Left ventricle myocardium superior (tissue), 1 donor: ENCODE data around the gene SEMA3F. TPM values are rescaled to one million over a fixed set of nuclear protein-coding genes. Genes with fewer than 3 reads are reported as not detected.
A peak's percentile ranks its signal among the peaks of the same experiment; 100 is the strongest.

Experiments used
- ATAC-seq: fragments of 200-7000 bp; cut with Tn5 transposase; one replicate; pipeline ENCODE4 v1.9.1; 2020; ENCODE audit warnings: mild to moderate bottlenecking, moderate library complexity
- DNase-seq: peaks from one replicate; pipeline ENCODE4 v3.0.0-alpha.2; 2020
- intact Hi-C: fragments of 100-400 bp; cut with micrococcal nuclease; formaldehyde crosslinking; loops from one replicate; pipeline ENCODE4 v1.11.0; 2022
- total RNA-seq: library from RNA; stranded (reverse); fragmentation: NEBNext Ultra II Directional; extraction: Animal tissue kit (Norgen Biotek cat#: 25700); gene quantifications from one replicate; pipeline ENCODE4 v1.2.1, GENCODE V29; 2021
- donor health status: DM: no; HTN: yes; CAD: no; lungs with severe emphysema.

SEMA3F gene
- total RNA-seq, 1 donor from 2014 or later = 11.4 TPM

GRCh38 chr3:50183755-50184154 is 28.6 kb downstream of the SEMA3F start:
- DNase-seq (no peak), ATAC-seq (no peak)
- intact Hi-C loops = no loop called here

DNA sequence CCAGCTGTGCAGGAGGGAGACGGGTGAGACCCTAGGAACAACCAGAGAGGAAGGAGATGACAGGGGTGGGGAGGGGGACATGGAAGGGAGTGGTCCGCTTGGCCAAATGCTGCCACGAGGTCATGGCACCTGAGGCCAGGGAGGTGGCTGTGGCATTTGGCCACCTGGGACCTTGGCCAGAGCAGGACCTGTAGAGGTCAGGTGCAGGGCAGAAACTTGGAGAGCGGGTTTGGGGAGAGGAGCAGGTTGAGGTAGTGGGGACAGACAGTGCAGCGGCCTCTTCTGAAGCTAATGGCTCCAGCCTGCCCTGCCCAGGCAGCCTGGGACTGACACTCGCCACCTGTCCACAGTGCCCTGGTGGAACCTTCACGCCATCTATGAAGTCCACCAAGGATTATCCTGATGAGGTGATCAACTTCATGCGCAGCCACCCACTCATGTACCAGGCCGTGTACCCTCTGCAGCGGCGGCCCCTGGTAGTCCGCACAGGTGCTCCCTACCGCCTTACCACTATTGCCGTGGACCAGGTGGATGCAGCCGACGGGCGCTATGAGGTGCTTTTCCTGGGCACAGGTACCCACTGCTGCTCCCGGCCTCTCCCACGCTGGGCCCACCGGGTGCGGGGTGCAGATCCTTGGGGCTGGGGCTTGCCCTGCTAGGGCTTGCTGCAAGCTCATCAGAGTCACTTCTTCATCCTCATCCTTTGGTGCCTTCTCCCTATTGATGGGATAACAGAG is 29.3 kb downstream of the SEMA3F start:
- ATAC-seq = no peak
- no peak for DNase-seq

GRCh38 chr3:50185230-50185629 is 30.1 kb downstream of the SEMA3F start:
- intact Hi-C loops = loop anchor here (5.0 kb wide), 1 partner anchor 63 kb away; no protein-coding TSS in a partner anchor
- DNase-seq = no peak
- no peak for ATAC-seq

More for the DNA sequence above, 29.3 kb downstream of the SEMA3F start:
- intact Hi-C loops = no loop called here

- intact Hi-C loops = loop anchor here (5.0 kb wide), 1 partner anchor 64 kb away; no protein-coding TSS in a partner anchor
- DNase-seq = no peak
- ATAC-seq = no peak
These were observed 31.0 kb downstream of the SEMA3F start for GRCh38 chr3:50186096-50186495.

DNA sequence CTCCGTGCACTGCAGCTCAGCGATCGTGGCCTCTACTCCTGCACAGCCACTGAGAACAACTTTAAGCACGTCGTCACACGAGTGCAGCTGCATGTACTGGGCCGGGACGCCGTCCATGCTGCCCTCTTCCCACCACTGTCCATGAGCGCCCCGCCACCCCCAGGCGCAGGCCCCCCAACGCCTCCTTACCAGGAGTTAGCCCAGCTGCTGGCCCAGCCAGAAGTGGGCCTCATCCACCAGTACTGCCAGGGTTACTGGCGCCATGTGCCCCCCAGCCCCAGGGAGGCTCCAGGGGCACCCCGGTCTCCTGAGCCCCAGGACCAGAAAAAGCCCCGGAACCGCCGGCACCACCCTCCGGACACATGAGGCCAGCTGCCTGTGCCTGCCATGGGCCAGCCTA is 32.6 kb downstream of the SEMA3F start:
- intact Hi-C loops = loop anchor here (5.0 kb wide), 1 partner anchor 65 kb away; no protein-coding TSS in a partner anchor
- no peak for ATAC-seq
- no peak for DNase-seq

- DNase-seq = peak; percentile 78
These were observed 34.1 kb downstream of the SEMA3F start for GRCh38 chr3:50189274-50189673.

DNA sequence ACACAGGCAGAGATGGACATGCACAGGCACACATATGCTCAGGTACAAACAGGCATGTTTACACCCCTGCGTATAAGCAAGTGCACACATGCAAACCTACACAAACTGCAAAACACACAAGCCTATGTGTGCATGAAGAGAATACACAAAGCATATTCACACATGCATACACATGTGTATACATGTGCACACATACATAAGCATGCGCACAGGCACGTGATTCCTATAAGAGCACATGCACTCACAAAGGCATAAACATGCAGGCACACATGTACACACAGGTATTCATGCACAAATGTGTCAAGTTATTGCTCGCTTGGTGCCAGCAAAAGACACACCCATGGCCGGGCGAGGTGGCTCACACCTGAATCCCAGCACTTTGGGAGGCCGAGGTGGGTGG is 34.9 kb downstream of the SEMA3F start:
- intact Hi-C loops = loop anchor here (5.0 kb wide), 2 partner anchors 37 to 68 kb away; no protein-coding TSS in a partner anchor
- no peak for ATAC-seq
- DNase-seq = no peak

More at GRCh38 chr3:50189274-50189673, 34.1 kb downstream of the SEMA3F start:
- ATAC-seq = peak; percentile 81
- intact Hi-C loops = loop anchor here (5.0 kb wide), 1 partner anchor 67 kb away; no protein-coding TSS in a partner anchor

DNA sequence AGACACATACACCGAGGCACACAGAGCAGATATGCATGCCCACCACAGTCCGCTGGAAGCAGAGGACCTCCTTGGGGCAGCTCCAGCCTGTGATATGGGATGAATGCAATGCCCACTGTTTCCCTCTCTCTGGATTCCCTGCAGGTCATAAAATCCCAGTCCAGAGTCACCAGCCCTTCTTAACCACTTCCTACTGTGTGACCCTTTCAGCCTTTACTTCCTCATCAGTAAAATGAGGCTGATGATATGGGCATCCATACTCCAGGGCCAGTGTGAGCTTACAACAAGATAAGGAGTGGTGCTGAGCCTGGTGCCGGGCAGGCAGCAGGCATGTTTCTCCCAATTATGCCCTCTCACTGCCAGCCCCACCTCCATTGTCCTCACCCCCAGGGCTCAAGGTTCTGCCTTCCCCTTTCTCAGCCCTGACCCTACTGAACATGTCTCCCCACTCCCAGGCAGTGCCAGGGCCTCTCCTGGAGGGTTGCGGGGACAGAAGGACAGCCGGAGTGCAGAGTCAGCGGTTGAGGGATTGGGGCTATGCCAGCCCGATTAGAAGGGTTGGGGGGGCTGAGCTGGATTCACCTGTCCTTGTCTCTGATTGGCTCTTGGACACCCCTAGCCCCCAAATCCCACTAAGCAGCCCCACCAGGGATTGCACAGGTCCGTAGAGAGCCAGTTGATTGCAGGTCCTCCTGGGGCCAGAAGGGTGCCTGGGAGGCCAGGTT is 36.0 kb downstream of the SEMA3F start, which contains the start of gene GNAT1:
TSS of gene GNAT1 (plus strand) at position 675 of the 725 bp plus-strand sequence. CDS start 116 bp downstream, outside the sequence.
- intact Hi-C loops = loop anchor here (5.0 kb wide), 1 partner anchor 36 kb away; no protein-coding TSS in a partner anchor
- ATAC-seq (no peak), DNase-seq (no peak)

DNA sequence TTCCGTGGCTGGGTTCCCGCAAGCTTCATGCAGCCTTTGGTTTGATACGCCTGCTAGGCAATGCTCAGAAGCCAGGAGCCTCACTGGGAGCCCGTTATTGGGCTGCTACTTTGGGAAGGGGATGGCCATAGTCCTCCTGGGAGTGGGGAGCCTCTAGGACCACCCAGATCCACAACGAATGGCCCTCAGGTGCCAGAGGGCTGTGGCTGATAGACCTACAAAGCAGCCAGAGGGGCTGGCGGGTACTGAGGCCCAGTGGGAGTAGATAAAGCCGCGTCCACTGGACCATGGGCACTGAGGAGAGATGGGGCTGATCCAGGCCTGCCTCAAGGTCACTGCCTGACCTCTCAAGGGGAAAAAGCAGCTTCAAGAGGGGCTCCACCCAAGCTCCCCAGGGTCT is 37.0 kb downstream of the SEMA3F start:
- intact Hi-C loops = loop anchor here (5.0 kb wide), 1 partner anchor 35 kb away; no protein-coding TSS in a partner anchor
- DNase-seq (no peak), ATAC-seq (no peak)

DNA sequence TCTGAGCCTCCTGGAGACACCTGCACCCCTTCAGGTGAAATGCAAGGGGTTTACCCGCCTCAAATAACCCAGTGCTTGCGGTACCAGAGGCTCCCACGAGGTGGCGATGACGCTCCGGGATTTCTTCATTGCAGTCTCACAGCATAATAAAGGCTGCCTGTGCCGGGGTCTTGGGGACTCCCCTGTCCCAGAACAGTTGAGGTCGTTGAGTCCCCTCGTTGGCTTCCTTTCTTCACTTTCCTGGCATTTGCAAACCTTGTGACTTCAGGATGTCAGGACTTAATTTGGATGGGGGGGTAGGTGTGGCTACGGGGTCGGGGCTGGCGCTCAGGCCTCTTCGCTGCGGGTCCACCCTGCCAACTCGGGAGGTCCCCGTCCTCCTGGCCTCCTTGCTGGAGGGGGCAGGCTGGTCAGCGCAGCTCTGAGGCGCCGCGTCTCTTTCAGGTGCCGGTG is 37.6 kb downstream of the SEMA3F start:
- intact Hi-C loops = loop anchor here (5.0 kb wide), 1 partner anchor 35 kb away; no protein-coding TSS in a partner anchor
- peak; percentile 78 for DNase-seq
- ATAC-seq = peak; percentile 41

- no peak for DNase-seq
- intact Hi-C loops = loop anchor here (5.0 kb wide), 1 partner anchor 34 kb away; no protein-coding TSS in a partner anchor
- no peak for ATAC-seq
These were observed 38.2 kb downstream of the SEMA3F start for GRCh38 chr3:50193286-50193685.

- no peak for DNase-seq
- ATAC-seq = no peak
- intact Hi-C loops = loop anchor here (5.0 kb wide), 1 partner anchor 34 kb away; no protein-coding TSS in a partner anchor
These were observed 38.6 kb downstream of the SEMA3F start for GRCh38 chr3:50193746-50194127.

DNA sequence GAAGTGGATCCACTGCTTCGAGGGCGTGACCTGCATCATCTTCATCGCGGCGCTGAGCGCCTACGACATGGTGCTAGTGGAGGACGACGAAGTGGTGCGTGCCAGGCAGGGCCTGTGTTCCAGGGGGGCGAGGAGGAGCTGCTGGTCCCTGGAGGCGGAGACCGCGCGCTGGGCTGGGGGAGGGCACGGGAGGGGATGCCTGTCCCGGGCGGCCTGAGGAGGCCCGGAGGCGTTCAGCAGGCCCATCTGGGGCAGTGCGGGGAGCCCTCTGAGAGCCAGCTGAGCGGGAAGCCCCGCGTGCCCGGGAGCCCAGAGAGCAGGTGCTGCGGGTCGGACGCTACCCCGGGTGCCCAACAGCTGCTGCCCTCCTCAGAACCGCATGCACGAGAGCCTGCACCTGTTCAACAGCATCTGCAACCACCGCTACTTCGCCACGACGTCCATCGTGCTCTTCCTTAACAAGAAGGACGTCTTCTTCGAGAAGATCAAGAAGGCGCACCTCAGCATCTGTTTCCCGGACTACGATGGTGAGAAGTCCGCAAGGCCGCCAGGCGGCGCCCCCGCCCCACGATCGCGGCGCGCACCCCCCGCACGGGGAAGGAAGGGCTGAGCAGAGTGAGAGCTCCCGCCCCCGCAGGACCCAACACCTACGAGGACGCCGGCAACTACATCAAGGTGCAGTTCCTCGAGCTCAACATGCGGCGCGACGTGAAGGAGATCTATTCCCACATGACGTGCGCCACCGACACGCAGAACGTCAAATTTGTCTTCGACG is 39.2 kb downstream of the SEMA3F start:
- intact Hi-C loops = loop anchor here (5.0 kb wide), 1 partner anchor 33 kb away; no protein-coding TSS in a partner anchor
- DNase-seq (peak; percentile 81), ATAC-seq (peak; percentile 82)

DNA sequence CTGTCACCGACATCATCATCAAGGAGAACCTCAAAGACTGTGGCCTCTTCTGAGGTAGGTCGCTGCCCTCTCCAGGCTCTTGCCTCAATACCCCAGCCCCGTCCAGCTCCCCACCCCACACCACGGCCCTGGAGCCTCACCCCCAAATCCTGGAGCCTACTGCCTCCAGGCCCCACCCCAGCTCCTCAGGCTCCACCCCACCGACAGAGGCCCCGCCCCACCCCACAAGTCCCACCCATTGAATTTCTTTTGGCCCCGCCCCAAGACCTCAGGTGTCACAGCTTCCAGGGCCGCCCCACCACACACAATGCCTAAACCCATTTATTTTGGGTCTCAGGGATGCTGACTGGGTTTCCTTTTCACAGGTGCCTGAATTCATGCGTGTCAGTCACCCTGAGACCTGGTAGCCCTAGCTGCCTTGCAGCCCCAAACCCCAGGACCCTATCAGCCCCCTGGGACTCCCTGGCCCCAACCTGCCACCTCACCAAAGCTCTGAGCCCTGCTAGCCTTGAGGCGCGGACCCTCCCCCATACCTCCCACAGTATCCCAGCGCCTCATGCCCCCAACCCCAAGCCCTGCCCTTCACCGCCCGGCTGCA is 39.9 kb downstream of the SEMA3F start:
- DNase-seq (no peak), ATAC-seq (peak; percentile 40)
- intact Hi-C loops = loop anchor here (5.0 kb wide), 1 partner anchor 32 kb away; no protein-coding TSS in a partner anchor

DNA sequence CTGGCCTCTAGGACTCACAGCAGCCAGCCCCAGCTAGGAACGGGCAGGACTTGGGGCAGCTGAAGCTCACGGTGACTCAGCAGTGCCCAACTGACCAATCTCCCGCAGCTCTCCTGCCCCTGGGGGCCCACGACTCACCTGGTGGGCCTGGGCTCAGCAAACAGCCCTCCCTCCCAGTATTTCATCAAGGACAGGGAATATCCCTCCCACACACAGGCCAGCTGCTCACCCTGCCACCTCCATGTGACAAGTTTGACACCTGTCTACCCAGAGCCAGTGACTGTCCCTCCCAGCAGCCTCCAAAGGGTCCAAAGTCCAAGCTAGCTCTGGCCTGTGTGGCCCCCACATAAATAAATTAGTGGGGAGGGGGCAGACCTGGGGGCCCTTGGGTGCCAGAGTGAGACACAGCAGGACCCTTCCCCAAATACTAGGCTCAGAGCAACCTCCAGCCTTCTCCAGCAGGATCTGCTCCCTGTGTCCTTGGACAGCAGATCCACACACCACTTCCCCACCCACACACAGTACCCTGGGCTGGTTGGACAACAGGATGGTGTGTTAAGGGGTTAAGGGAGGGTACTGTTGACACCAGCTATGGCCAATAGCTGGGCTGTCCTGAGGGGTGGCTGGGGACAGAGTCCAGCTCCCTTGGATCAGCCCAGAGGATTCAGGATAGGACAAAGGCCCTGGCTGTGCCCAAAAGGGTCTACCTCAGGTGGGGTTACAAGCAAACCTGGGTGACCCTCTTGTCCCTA is 40.6 kb downstream of the SEMA3F start:
- intact Hi-C loops = loop anchor here (2.0 kb wide), 1 partner anchor 75 kb away; no protein-coding TSS in a partner anchor
- no peak for DNase-seq
- no peak for ATAC-seq

- intact Hi-C loops = loop anchor here (2.0 kb wide), 1 partner anchor 74 kb away; no protein-coding TSS in a partner anchor
- DNase-seq (no peak), ATAC-seq (no peak)
These were observed 41.2 kb downstream of the SEMA3F start for GRCh38 chr3:50196253-50196801.

DNA sequence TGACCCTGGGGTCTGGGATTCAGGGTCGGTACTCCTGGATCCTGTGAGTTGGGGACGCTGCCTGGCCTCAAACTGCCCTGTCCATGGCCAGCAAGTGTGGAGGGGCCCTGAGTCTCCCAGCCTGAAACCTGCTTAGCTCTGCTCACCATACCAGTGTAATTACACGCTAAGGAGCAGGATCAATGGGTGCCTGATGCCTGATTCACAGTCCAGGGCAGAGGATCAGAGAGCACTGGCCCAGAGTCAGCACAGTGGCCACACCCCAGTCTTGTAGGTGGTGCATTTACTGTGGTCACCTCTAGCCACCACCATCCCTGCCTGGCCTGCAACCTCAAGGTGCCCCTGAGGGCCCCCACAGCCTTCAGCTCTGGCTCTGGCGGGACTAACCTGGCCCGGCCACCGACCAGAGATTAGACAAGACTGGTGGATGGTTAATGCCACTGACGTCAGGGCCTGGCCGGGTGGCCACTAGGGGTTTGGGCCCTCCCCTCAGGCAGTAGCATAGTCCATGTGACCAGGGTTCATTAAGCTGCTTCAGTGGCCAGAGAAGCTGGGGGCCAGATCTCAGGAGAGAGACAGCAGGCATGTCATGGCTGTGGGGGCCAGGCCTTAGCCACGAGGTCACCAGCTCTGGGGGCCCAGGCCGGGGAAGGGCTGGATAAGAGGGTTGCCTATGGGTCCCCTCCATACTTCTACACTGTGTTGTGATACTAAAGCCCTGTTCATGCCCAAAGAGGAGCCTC is 46.6 kb downstream of the SEMA3F start:
- DNase-seq (no peak), ATAC-seq (no peak)
- intact Hi-C loops = no loop called here
